GM12801 (cell line): ENCODE measurements around the gene GRIFIN.

ENCODE experiments used
- CTCF ChIP-seq: IDR thresholded peaks from one replicate; pipeline ENCODE4 v1.5.1; 2011; ENCODE audit warnings: control low read depth; ENCODE audit not compliant: insufficient read length; ENCODE audit errors: extremely low read depth

GRIFIN gene

DNA sequence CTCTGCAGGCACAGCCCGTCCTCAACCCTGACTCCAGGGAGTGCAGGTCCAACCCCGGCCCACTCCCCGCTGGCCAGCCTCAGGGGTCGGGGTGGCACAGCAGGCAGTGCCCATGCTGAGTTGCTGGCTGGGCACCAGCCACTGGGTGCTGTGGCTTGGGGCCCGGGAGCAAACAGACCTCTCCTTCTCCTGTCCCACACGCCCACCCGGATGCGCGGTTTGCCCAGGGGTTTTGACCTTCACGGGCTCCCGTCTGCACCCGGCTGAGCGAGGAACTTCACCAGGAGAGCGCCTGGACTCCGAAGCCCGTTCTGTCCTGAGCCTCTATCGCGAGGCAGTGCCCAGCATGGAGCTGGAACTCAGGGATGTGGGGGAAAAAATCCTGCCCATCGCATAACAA is 2.6 kb upstream of the GRIFIN start:
- no peak for TF ChIP-seq CTCF

DNA sequence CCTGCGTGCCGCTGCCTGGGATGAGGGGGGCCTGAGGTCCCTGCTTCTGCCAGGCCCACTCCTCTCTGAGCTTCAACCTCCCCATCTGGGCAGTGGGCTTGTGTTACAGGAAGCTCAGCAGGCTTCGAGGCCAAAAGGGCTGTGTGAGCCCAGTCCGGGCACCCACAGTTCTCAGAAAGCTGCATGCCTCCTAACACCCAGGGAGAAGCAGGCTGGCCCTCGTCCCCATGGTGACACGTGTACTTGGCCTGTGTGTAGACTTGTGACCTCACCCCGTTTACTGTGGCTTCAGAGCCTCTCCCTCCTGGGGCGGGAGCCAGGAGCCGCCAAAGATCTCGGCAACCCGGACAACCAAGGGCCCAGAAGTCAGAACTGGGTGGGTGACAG is 2.2 kb upstream of the GRIFIN start:
- no peak for TF ChIP-seq CTCF

- no peak for TF ChIP-seq CTCF
Measured at GRCh38 chr7:2477447-2478398, 1.5 kb upstream of the GRIFIN start.

DNA sequence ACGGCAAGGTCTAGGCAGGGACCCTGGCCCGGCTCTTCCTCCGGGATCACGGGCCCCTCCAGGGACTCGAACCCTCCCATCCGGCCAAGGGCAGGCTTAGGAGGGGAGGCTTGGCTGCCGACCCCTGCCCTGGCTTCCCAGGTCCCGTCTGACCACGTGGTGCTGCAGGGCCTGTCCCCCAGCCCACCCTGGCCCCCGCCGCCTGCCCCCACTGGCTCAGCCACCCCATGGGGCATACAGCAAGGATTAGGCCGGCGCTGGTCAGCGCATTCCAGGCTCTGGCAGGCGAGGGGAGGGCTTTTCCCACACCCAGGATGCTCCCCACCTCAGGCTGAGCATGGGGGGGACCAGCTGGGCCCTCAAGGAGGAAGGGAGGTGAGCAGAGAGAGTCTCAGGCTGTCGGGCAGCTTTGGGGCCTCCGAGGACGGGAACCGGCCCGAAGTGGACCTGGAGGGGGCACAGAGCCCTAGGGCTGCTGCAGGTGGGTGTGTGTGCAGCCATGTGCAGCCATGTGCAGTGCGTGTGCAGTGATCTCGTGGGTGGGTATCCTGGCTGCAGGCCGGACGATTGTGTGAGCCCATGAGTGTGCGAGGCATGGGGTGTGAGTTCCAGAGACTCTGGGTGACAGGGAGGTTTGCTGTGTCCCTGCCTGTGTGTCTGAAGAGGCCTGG is 713 bp upstream of the GRIFIN start:
- TF ChIP-seq CTCF, result no peak

GRCh38 chr7:2475678-2476015 is 551 bp downstream of the GRIFIN start:
- TF ChIP-seq CTCF, result no peak

DNA sequence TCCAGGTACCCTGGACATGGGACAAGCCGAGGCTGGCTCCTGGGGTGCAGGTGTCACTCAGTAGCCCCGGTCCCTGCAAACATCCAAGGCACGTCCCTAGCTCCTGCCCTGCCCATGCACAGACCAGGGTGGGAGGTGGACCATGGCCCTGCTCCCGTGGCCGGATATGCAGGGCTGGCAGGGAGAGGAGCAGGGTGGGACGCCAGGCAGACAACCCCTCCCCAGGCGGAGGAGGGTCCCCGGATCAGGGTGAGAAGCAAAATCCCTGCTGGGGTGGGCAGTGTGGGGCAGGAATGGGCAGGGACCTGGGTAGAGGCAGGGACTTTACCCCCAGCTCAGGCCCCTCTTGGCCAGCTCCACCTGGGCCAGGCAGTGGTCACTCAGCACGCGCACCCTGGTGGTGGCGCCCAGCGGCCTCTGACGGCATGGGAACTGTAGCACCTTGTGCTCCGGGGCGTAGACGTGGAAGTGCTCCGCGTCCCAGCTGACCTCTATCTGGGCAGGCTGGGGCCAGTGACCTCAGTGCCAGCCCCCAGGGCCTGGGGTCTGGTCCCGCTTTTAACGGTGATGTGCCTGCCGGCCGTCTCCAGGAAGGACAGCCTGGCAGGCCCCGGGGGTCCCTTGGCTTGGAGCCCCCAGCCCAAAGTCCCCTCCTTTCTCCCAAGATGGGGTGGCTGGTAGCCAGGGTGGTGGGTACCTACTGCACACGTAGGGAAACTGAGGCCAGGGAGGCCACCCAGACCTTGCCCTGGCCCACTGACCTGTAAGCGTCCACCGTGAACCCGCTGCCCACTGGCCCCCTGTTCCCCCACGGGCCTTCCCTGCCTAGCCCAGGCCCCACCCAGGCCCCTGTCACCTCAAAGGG is 1.2 kb downstream of the GRIFIN start:
- TF ChIP-seq CTCF, result no peak

DNA sequence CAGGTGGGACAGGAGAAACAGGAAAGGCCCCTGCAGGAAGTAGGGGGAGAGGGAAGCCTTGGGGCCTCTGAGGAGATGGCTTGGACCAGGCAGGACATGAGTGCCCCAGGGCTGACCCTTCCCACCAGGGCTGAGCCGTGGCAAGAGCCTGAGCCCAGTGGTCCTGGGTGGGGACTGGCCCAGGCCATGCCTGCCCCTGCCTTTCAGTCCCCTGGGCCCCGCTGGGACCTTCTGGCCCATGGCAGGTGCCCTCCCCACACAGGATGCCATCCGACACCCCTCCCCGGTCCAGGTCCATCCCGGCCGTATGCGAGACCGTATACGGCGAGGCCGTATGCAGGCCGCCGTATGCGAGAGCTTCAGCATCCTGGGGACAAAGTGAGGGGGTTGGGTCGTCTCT is 2.0 kb downstream of the GRIFIN start:
- no peak for TF ChIP-seq CTCF
